Stimulated activated CD8-positive, alpha-beta memory T cell treated with anti-CD3 and anti-CD28 coated beads, Interleukin-15, amount 100 ng/mL, for 1 hour (primary cell): ENCODE data around the gene TOMM6.
"Not testable (repeated sequence)": the region's sequence is repeated elsewhere in the genome, so short reads cannot be mapped to it uniquely, and the experiment has no call there.

ENCODE experiments used
- DNase-seq: peaks from one replicate; pipeline ENCODE4 v3.0.0-alpha.2; 2020; ENCODE audit warnings: low read depth

The TOMM6 gene

GRCh38 chr6:41763470-41763869 lies 24.0 kb upstream of the TOMM6 start:
- DNase-seq: no peak

GRCh38 chr6:41766043-41766664 lies 21.3 kb upstream of the TOMM6 start:
- not testable (repeated sequence) for DNase-seq

GRCh38 chr6:41767112-41767833 lies 20.2 kb upstream of the TOMM6 start:
- no peak for DNase-seq

GRCh38 chr6:41768545-41769308 lies 18.8 kb upstream of the TOMM6 start:
- DNase-seq: no peak

GRCh38 chr6:41769376-41769775 lies 18.1 kb upstream of the TOMM6 start:
- DNase-seq: no peak

GRCh38 chr6:41770381-41771057 lies 17.0 kb upstream of the TOMM6 start:
- DNase-seq: no peak

- no peak for DNase-seq
These were observed 16.2 kb upstream of the TOMM6 start for GRCh38 chr6:41771058-41771983.

GRCh38 chr6:41774841-41775240 lies 12.7 kb upstream of the TOMM6 start:
- DNase-seq: no peak

GRCh38 chr6:41775293-41775882 lies 12.1 kb upstream of the TOMM6 start:
- DNase-seq: no peak

GRCh38 chr6:41777551-41778285 lies 9.8 kb upstream of the TOMM6 start:
- no peak for DNase-seq

GRCh38 chr6:41778895-41779294 lies 8.6 kb upstream of the TOMM6 start:
- no peak for DNase-seq

- DNase-seq: no peak
These were observed 8.2 kb upstream of the TOMM6 start for GRCh38 chr6:41779336-41779735.

GRCh38 chr6:41779788-41780550 lies 7.5 kb upstream of the TOMM6 start, which contains the start of gene FRS3:
Gene FRS3 (minus strand): TSS chr6:41779900. CDS start chr6:41776987, 2,913 bp downstream.
- DNase-seq: peak; percentile 100

GRCh38 chr6:41780551-41781365 lies 6.7 kb upstream of the TOMM6 start, which contains the start of gene PRICKLE4:
Gene PRICKLE4 (plus strand): TSS chr6:41780782. CDS start chr6:41783474, 2,692 bp downstream.
- DNase-seq: no peak

GRCh38 chr6:41781366-41781730 lies 6.1 kb upstream of the TOMM6 start:
- no peak for DNase-seq

GRCh38 chr6:41783106-41783780 lies 4.3 kb upstream of the TOMM6 start:
- DNase-seq: no peak

- no peak for DNase-seq
These were observed 2.8 kb upstream of the TOMM6 start for GRCh38 chr6:41784581-41785171.
